Esophagus muscularis mucosa (tissue), 4 donors: ENCODE measurements around the gene TNK2. TPM values are rescaled to one million over a fixed set of nuclear protein-coding genes. Genes with fewer than 3 reads are reported as not detected.

ENCODE experiments used
- DNase-seq: peaks from one replicate; pipeline ENCODE4 v3.0.0-alpha.2; 2017; ENCODE audit errors: extremely low spot score
- H3K27ac ChIP-seq, 4 donors: fragments of 200-600 bp; sonication (generic); replicated peaks in 1 of 4; 1 replicate in 3 of 4; 2 replicates in 1 of 4; pipeline ENCODE4 v1.5.1; 2016 to 2019; ENCODE audit warnings: mild to moderate bottlenecking in 1 of 4
- H3K27me3 ChIP-seq, 4 donors: fragments of 200-600 bp; sonication (generic); one replicate each; pipeline versions ENCODE4 v1.5.1 to v1.6.0; 2016 to 2019
- H3K36me3 ChIP-seq, 4 donors: fragments of 200-600 bp; sonication (generic); one replicate each; pipeline ENCODE4 v1.5.1; 2016 to 2019
- H3K4me1 ChIP-seq, 4 donors: fragments of 200-600 bp; sonication (generic); one replicate each; pipeline ENCODE4 v1.5.1; 2016 to 2019
- H3K4me3 ChIP-seq, 4 donors: fragments of 200-600 bp; sonication (generic); 1 replicate in 2 of 4; 2 replicates in 2 of 4; pipeline ENCODE4 v1.5.1; 2016 to 2019; ENCODE audit warnings: mild to moderate bottlenecking in 4 of 4, moderate library complexity in 1 of 4
- H3K9me3 ChIP-seq, 4 donors: fragments of 200-600 bp; sonication (generic); 1 replicate in 3 of 4; 2 replicates in 1 of 4; pipeline ENCODE4 v1.5.1; 2016 to 2019
- EP300 ChIP-seq: sonication (generic); formaldehyde crosslinking; IDR thresholded peaks from one replicate; pipeline ENCODE4 v1.6.1; 2017; ENCODE audit warnings: antibody characterized with exemption
- POLR2A ChIP-seq: fragments of 450-650 bp; IDR thresholded peaks from one replicate; pipeline ENCODE4 v1.6.1; 2017; ENCODE audit warnings: antibody characterized with exemption, moderate library complexity, mild to moderate bottlenecking, low read depth
- POLR2AphosphoS5 ChIP-seq, 2 donors: sonication (generic); formaldehyde crosslinking; IDR thresholded peaks; one replicate each; pipeline ENCODE4 v1.6.1; 2017; ENCODE audit warnings: antibody characterized with exemption in 2 of 2
- WGBS: methylation state at CpG from one replicate; pipeline ENCODE4 v1.1.5; 2018; 5-methylcytosine and 5-hydroxymethylcytosine counted together
- intact Hi-C: fragments of 100-400 bp; cut with DNase I; formaldehyde crosslinking; loops from one replicate; pipeline ENCODE4 v1.15.1; 2023
- total RNA-seq, 4 donors: library from RNA; depleted of rRNA; stranded (reverse); fragments of >200 nt; gene quantifications; one replicate each; pipeline versions ENCODE4 v1.1.0 to v1.2.1, GENCODE V29; 2016
- TF ChIP-seq, protein P1 (sequence below), 3 experiments: fragments of 200-600 bp in 2 of 3; fragments of 450-650 bp in 1 of 3; sonication (generic) in 2 of 3; IDR thresholded peaks; one replicate each; pipeline ENCODE4 v1.5.1; 2017 to 2019; ENCODE audit warnings: antibody characterized with exemption in 3 of 3, mild to moderate bottlenecking in 2 of 3, moderate library complexity in 1 of 3

The TNK2 gene
- total RNA-seq, 4 donors from 2014 or later = 16.4 to 42.3 (median 28.3) TPM

DNA sequence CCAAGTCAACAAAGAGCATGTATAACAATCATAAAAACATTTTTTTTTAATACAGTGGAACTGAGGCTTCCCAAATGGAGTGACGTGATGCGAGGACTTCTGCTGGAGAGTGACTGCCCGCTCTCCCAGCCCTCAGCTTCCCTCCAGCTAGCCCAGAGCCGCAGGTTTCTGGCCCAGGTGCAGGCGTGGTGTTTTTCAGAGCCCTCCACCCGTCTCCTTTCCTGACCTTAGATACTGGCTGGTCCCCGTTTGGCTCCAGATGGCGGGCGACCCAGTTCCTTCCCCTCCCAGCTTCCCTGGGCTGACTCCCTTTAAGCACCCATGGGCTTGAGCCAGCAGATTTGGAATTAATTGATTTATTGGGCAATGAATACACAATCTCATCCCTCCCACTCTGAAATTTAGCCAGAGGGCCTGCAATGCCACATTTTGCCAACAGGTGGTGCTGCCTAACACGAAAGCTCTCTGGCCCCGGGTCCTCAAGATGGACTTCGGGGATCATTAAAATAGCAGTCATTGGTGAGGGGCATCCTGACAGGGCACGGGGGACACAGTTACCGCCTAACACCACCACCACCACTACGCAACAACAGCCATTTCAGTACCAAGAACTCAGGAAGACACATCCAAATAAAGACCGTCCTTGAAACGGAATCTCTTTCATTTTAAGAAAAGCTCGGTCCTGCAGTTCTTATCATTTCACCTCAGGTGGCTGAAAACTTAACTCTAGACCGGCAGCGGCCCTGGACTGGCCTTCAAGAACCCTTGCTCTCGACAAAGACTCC lies 49.1 kb downstream of the TNK2 start:
- Histone ChIP-seq H3K27me3 (no peaks in the 10 kb centered on the region), H3K27ac (peak overlapping the region in 1 of 4 donors; percentile 30), H3K4me1 (peaks cover 10 to 27% (median 25%) of the 10 kb centered on the region in 4 donors), H3K4me3 (peak overlapping the region in 2 of 4 donors; percentile 22 to 31), H3K9me3 (no peaks in the 10 kb centered on the region), H3K36me3 (peaks cover 0 to 7% (median 3%) of the 10 kb centered on the region in 4 donors)
- WGBS = 21% methylated on average over 20 of the region's 21 CpGs
- TF ChIP-seq POLR2AphosphoS5 (IDR thresholded peaks at IDR 0.05) = no peak
- TF ChIP-seq, protein P1, sequence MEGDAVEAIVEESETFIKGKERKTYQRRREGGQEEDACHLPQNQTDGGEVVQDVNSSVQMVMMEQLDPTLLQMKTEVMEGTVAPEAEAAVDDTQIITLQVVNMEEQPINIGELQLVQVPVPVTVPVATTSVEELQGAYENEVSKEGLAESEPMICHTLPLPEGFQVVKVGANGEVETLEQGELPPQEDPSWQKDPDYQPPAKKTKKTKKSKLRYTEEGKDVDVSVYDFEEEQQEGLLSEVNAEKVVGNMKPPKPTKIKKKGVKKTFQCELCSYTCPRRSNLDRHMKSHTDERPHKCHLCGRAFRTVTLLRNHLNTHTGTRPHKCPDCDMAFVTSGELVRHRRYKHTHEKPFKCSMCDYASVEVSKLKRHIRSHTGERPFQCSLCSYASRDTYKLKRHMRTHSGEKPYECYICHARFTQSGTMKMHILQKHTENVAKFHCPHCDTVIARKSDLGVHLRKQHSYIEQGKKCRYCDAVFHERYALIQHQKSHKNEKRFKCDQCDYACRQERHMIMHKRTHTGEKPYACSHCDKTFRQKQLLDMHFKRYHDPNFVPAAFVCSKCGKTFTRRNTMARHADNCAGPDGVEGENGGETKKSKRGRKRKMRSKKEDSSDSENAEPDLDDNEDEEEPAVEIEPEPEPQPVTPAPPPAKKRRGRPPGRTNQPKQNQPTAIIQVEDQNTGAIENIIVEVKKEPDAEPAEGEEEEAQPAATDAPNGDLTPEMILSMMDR (IDR thresholded peaks at IDR 0.05) = peak; percentile 94 to 100 (median 99)
- intact Hi-C loops = loop anchor here (2.0 kb wide), 1 partner anchor 56 kb away; no protein-coding TSS in a partner anchor
- peak; percentile 96 for DNase-seq

GRCh38 chr3:195856410-195857084 lies 51.8 kb downstream of the TNK2 start:
- WGBS = 61% methylated on average over 15 of the region's 15 CpGs
- H3K36me3 ChIP-seq = no peaks in the 10 kb centered on the region
- no peak overlapping the region for H3K27ac ChIP-seq
- H3K27me3 ChIP-seq = no peaks in the 10 kb centered on the region
- no peak overlapping the region for H3K4me3 ChIP-seq
- intact Hi-C loops = no loop called here
- TF ChIP-seq EP300 (no peak), POLR2AphosphoS5 (IDR thresholded peaks at IDR 0.05) (no peak), POLR2A (no peak)
- TF ChIP-seq, protein P1 (IDR thresholded peaks at IDR 0.05) = no peak
- no peak for DNase-seq
- no peaks in the 10 kb centered on the region for H3K9me3 ChIP-seq
- H3K4me1 ChIP-seq = peaks cover 0 to 11% (median 10%) of the 10 kb centered on the region in 4 donors

GRCh38 chr3:195855471-195856409 lies 52.6 kb downstream of the TNK2 start:
- TF ChIP-seq POLR2AphosphoS5 (IDR thresholded peaks at IDR 0.05) (no peak), POLR2A (no peak), EP300 (no peak)
- TF ChIP-seq, protein P1 (IDR thresholded peaks at IDR 0.05) = no peak
- intact Hi-C loops = no loop called here
- Histone ChIP-seq H3K4me1 (peaks cover 0 to 18% (median 14%) of the 10 kb centered on the region in 4 donors), H3K9me3 (no peaks in the 10 kb centered on the region), H3K27me3 (no peaks in the 10 kb centered on the region), H3K36me3 (no peaks in the 10 kb centered on the region), H3K4me3 (no peak overlapping the region), H3K27ac (no peak overlapping the region)
- 82% methylated on average over 13 of the region's 13 CpGs for WGBS
- no peak for DNase-seq

GRCh38 chr3:195854628-195855294 lies 53.6 kb downstream of the TNK2 start:
- no peaks in the 10 kb centered on the region for H3K36me3 ChIP-seq
- TF ChIP-seq POLR2A = no peak
- no peak for TF ChIP-seq EP300
- no peak for TF ChIP-seq POLR2AphosphoS5 (IDR thresholded peaks at IDR 0.05)
- TF ChIP-seq, protein P1 (IDR thresholded peaks at IDR 0.05) = no peak
- H3K9me3 ChIP-seq = no peaks in the 10 kb centered on the region
- WGBS = 86% methylated on average over 9 of the region's 9 CpGs
- no peak overlapping the region for H3K27ac ChIP-seq
- intact Hi-C loops = no loop called here
- DNase-seq = no peak
- H3K4me1 ChIP-seq = peaks cover 0 to 18% (median 13%) of the 10 kb centered on the region in 4 donors
- no peak overlapping the region for H3K4me3 ChIP-seq
- no peaks in the 10 kb centered on the region for H3K27me3 ChIP-seq
